ENCODE measurements around the gene NELFE.
A peak's percentile ranks its signal among the peaks of the same experiment; 100 is the strongest.
"Not testable (repeated sequence)": the region's sequence is repeated elsewhere in the genome, so short reads cannot be mapped to it uniquely, and the experiment has no call there.

NELFE gene, protein sequence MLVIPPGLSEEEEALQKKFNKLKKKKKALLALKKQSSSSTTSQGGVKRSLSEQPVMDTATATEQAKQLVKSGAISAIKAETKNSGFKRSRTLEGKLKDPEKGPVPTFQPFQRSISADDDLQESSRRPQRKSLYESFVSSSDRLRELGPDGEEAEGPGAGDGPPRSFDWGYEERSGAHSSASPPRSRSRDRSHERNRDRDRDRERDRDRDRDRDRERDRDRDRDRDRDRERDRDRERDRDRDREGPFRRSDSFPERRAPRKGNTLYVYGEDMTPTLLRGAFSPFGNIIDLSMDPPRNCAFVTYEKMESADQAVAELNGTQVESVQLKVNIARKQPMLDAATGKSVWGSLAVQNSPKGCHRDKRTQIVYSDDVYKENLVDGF

DNA sequence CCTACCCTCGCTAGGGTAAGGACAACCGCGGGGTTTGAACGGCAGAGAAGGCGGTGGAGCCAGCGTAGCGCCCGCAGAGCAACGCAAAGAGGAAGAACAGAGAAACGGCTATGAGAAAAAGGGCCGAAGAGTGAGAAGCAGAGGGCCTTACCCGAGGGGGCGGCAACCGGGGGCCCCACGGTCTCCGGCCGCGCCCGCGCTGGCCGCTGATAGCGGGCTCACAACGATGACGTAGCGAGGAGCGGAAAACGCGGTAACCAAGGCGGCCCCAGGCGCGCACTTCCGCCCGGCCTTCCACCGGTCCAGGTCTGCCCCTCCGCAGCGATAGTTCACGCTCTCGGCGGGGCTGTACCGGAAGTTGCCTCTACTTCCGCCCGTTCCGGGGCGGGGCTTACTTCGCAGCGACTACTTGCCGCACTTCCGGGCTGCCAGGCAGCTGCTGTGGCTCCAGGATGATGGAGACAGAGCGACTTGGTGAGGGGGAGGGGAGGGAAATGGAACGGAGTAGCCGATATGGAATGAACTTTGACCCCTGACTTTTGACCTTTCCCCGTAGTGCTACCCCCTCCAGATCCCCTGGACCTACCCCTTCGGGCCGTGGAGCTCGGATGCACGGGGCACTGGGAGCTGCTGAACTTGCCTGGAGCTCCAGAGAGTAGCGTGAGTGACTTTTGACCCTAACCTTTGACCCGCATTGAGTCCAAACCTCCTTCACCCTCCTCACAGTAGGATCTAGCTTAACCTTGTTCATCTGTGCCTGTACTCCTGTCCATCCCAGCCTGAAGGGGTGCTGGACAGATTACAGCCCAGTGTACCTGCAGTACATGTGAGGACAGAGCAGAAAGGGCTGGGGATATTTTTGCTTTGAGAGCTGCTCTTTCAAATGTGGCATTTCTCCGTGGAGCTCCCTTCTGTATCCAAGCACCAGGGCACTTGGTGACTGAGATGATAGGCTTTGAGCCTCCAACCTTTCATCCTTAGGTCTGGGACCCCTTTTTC lies at the start of gene NELFE, which contains the start of gene SKIC2:
TSS of gene NELFE (minus strand) at position 231 of the 999 bp plus-strand sequence. CDS start 525 bp downstream, outside the sequence.
TSS of gene SKIC2 (plus strand) at position 435 of the 999 bp plus-strand sequence. CDS start at position 453, 18 bp downstream.
- FAIRE-seq: peak; percentile 86
- DNase-seq (ENCODE audit: insufficient read length, low spot score): peak; percentile 99

DNA sequence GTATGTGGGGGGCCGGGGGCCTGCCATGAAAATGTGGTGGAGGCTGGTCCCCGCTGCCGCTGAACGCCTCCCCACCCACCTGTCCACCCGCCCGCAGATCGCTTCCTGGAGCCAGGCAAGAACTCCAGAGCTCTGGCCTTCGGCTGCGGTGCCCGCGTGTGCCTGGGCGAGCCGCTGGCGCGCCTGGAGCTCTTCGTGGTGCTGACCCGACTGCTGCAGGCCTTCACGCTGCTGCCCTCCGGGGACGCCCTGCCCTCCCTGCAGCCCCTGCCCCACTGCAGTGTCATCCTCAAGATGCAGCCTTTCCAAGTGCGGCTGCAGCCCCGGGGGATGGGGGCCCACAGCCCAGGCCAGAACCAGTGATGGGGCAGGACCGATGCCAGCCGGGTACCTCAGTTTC lies 49.3 kb upstream of the NELFE start:
- not testable (repeated sequence) for FAIRE-seq; DNase-seq (ENCODE audit: insufficient read length, low spot score)

DNA sequence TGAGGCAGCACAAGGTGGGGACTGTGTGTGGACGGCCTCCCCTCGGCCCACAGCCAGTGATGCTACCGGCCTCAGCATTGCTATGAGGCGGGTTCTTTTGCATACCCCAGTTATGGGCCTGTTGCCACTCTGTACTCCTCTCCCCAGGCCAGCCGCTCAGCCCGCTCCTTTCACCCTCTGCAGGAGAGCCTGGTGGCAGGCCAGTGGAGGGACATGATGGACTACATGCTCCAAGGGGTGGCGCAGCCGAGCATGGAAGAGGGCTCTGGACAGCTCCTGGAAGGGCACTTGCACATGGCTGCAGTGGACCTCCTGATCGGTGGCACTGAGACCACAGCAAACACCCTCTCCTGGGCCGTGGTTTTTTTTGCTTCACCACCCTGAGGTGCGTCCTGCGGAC lies 48.3 kb upstream of the NELFE start:
- not testable (repeated sequence) for DNase-seq (ENCODE audit: insufficient read length, low spot score); FAIRE-seq

DNA sequence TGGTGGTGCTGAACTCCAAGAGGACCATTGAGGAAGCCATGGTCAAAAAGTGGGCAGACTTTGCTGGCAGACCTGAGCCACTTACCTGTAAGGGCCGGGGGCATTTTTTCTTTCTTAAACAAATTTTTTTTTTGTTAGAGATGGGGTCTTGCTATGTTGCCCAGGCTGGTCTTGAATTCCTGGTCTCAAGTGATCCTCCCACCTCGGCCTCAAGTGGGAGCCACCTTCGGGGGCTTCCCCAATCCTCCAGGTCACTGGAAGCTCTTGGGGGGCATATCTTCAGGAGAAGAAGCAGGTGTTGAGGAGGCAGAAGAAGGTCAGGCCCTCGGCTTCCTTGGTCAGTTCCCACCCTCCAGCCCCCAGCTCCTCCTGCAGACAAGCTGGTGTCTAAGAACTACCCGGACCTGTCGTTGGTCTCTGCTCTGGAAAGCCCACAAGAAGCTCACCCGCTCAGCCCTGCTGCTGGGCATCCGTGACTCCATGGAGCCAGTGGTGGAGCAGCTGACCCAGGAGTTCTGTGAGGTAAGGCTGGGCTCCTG lies 47.3 kb upstream of the NELFE start:
- DNase-seq (ENCODE audit: insufficient read length, low spot score); FAIRE-seq: not testable (repeated sequence)

DNA sequence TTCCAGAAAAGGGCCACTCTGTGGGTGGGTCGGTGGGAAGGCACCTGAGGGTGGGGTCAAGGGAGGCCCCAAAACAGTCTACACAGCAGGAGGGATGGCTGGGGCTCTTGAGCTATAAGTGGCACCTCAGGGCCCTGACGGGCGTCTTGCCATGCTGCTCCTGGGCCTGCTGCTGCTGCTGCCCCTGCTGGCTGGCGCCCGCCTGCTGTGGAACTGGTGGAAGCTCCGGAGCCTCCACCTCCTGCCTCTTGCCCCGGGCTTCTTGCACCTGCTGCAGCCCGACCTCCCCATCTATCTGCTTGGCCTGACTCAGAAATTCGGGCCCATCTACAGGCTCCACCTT lies 46.7 kb upstream of the NELFE start:
- DNase-seq (ENCODE audit: insufficient read length, low spot score); FAIRE-seq: not testable (repeated sequence)

DNA sequence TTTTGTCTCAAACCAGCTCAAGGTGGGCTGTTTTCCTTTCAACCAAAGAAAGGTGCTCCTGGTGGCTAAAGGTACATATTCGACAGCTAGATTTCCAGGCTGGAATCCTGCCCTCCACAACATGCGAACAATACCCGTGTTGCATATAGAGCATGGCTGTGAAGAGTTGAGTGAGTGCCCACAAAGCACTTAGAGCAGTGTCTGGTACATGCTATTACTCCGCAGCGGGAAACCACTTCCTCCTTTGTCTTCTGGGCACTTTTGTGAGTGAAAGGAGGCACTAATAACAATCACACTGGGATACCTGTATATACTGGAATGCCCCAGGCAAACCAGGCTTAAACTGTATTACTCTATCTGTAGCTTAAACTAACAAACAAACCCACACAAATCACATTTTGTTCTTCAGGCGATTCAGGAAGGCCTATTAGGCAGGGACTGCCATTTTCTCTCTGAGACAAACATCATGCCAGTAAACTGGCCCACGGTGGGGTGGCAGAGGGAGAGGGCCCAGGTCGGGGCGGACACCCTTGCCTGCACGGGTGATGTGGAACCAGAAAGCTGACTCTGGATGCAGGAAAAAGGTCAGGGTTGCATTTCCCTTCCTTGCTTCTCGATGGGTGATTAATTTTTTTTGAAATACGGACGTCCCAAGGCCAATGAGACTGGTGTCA lies 46.2 kb upstream of the NELFE start:
- not testable (repeated sequence) for FAIRE-seq; DNase-seq (ENCODE audit: insufficient read length, low spot score)

DNA sequence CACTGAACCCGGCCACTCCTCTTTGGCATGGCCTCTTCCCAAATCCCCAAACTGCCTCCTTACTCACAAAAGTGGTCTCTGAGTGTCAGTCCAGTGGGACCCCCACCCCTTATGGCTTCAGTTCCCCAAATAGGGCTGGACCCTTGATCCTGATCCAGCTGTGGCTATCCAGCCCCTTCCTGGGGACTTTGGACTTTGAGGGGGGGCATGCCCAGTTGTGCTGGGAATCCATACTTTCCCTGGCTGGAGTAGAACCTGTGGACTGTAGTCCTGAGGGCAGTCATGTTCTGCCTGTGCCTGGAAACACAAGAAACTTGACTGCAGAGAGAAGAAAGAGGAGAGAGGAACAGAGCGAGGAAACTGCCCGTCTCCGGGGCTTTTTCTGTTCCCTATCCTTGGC lies 45.6 kb upstream of the NELFE start:
- not testable (repeated sequence) for DNase-seq (ENCODE audit: insufficient read length, low spot score); FAIRE-seq

DNA sequence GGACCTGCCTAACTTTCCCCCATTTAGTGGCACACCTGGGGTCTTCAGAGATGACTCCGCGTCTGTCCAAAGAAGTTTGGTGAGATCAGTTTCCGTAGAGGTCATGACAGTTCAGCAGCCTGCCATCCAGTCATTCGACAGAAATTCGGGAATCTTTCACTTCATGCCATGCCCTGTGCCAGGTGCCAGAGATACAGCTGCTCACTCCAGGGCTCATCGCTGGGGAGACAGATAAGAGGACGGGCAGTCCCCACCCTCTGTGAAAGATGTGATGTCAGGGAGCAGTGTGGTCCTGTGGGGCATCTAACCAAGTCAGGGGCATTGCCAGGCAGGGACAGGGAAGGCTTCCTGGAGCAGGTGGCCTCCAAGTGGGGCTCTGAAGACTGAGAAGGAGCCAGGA lies 44.5 kb upstream of the NELFE start:
- FAIRE-seq; DNase-seq (ENCODE audit: insufficient read length, low spot score): not testable (repeated sequence)

DNA sequence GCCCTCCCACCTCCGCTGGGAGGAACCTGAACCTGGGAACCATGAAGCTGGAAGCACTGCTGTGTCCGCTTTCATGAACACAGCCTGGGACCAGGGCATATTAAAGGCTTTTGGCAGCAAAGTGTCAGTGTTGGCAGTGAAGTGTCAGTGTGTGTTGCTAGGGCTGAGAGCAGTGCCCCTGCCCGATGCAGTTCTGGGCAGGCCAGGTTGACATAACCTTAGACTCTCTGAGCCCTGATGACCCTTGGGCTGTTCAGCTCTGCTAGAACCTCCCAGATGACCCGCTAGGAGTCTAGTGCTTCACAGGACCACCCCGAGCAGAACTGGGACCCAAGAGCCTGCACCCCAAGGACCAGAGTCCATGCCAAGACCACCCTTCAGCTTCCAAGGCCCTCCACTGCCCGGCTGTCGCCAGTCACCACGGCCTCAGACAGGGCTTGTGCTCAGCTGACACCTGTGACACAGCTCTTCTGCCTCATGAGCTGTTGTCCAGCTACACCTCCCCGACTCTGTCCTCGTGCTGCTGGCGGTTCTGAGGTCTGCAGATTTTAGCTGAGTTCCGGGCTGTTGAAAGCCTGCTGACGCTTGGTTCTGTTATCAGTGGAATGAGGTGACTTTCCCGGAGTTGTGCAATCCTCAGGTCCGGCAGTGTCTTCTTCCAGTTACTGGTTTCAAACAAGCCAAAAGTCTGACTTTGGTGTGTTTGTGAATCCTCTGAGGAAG lies 43.9 kb upstream of the NELFE start:
- not testable (repeated sequence) for DNase-seq (ENCODE audit: insufficient read length, low spot score); FAIRE-seq

DNA sequence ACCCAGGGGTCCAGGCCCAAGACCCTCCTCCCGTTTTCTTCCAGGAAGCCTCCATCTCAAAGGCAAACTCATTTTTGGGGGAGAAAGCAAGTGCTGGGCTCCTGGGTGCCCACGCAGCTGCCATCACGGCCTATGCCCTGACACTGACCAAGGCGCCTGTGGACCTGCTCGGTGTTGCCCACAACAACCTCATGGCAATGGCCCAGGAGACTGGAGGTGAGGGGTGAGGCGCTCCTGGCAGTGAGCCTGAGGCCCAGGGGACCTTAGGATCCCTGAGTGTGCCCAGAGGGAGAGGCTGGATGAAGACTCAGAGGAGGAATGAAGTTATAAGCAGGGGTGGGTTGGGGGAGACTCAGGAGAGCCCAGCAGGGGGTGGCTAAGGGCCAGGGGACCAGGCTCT lies 37.6 kb upstream of the NELFE start:
- DNase-seq (ENCODE audit: insufficient read length, low spot score); FAIRE-seq: not testable (repeated sequence)

DNA sequence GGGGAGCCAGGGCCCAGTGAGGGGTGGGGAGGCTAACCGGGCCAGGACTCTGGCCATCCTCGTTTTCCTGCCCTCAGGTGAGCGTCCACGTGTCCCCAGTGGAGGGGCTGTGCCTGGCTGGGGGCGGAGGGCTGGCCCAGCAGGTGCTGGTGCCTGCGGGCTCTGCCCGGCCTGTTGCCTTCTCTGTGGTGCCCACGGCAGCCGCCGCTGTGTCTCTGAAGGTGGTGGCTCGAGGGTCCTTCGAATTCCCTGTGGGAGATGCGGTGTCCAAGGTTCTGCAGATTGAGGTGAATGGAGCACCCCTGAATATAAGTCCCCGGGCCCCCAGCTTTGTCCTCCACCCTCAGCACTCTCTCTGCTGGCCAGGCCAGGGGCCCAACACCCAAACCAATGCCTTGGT lies 35.6 kb upstream of the NELFE start:
- not testable (repeated sequence) for DNase-seq (ENCODE audit: insufficient read length, low spot score); FAIRE-seq

DNA sequence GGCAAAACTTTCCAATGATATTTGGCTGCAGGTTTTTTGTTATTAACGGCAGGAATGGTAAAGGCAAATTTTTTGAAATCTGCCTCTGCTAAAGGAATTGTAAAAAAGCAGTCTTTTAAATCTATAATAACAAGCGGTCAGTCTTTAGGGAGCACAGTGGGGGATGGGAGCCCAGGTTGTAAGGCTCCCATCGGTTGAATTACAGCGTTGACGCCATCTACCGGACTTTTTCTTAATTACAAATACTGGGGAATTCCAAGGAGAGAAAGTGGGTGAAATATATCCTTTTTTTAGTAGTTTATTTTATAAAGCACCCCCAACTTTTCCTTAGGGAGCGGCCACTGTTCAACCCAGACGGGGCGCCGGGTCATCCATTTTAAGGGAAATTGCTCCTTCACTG lies 30.6 kb upstream of the NELFE start:
- not testable (repeated sequence) for FAIRE-seq

DNA sequence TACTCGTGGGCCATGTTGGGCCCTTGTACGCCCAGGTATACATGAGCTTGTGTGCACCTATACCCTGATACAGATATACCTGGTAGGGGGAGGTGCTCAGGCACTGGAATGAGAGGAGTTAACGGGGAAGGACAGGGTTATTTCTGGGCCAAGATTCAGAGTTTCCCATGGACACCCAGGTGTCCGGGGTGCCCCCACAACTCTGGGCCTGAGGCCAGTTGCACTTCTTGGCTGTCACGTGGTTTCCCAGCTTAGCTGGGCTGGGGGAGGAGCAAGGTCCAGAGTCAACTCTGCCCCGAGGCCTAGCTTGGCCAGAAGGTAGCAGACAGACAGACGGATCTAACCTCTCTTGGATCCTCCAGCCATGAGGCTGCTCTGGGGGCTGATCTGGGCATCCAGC lies 23.0 kb upstream of the NELFE start, which contains the start of gene C4A:
TSS of gene C4A (plus strand) at position 314 of the 400 bp plus-strand sequence. CDS start at position 365, 51 bp downstream.
- not testable (repeated sequence) for DNase-seq (ENCODE audit: insufficient read length, low spot score); FAIRE-seq

More for the DNA sequence above, 30.6 kb upstream of the NELFE start:
- DNase-seq (ENCODE audit: insufficient read length, low spot score): not testable (repeated sequence)

DNA sequence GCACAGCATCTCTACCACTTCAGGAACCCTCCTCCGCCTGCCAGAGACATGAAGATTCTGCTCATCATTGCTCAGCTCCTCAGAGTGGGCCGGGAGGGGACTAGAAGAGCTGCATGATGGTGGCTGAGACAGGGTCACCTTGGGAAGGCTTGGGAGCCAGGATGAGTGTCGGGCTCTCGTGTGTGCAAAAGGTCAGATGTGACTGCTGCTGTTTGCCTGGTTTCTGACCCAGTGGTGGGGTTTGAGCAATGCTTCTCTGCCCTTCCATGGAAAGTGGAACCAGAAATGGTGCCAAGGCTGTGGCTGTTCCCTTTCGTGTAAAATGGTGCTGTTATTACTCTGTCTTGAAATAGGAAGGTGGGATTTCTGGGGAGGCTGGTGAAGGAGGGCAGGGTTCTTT lies 22.2 kb upstream of the NELFE start:
- not testable (repeated sequence) for FAIRE-seq; DNase-seq (ENCODE audit: insufficient read length, low spot score)

DNA sequence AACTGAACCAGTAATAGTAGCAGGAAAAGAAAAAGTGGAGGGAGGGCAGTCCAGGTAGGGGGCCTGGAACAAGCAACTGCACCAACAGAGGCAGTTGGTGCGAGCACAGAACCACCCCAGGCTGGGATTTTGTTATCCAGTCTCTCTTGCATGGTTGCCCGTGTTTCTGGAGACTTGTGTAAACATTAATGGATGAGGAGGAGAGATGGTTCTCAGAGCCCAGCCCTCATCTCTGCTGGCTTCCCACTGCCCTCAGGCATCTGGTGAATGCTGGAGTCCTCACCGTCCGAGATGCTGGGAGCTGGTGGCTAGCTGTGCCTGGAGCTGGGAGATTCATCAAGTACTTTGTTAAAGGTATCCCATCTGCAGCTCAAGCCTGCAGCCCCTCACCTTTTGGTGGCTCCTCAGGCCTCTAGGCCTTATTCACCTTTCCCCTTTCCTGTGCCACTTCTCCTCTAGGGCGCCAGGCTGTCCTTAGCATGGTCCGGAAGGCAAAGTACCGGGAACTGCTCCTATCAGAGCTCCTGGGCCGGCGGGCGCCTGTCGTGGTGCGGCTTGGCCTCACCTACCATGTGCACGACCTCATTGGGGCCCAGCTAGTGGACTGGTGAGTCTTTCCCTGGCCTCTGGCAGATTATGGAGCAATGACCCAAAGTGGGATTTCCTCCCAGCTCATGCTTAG lies 21.6 kb upstream of the NELFE start:
- not testable (repeated sequence) for DNase-seq (ENCODE audit: insufficient read length, low spot score); FAIRE-seq

DNA sequence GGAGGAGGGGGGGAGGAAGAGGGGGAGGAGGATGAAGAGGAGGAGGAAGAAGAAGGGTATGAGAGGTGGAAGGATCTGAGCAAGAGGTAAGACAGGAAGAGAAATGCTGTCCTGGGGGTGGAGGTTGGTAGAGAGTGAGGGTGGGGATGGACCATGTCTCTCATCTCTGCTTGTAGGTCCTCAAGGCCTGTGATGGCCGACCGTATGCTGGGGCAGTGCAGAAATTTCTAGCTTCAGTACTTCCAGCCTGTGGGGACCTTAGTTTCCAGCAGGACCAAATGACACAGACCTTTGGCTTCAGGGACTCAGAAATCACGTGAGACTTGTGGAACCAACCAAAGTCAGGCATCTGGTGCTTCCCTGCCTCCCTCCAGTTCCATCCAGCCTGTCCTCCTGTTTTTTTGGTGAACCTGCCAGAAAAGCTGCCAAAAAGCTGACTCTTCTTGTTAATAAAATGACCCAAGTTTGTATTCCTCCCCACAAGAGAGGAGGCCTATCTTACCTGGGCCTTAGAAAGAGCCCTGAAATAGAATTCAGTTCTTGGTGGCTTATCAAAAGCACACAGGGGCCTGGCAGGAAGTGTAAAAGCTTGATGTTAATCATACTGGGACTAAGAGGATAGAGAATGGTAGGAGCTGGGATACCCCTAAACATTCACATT lies 20.6 kb upstream of the NELFE start:
- DNase-seq (ENCODE audit: insufficient read length, low spot score) (no peak), FAIRE-seq (no peak)

DNA sequence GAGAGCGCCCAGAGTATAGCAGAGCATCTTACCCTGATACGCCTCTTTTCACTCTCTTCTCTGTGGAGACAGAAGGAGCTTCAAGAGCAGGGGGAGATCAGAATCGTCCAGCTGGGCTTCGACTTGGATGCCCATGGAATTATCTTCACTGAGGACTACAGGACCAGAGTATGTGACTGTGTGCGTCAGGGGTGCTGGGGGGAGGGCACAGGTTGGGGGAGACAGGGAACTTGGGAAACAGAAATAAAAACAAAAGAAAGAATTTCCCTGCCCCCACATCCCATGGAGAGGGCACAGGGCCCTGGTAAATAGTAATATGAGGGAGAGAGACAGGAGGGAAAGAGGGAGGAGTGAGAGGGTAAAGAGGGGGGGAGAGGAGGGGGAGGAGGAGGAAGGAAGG lies 20.1 kb upstream of the NELFE start:
- DNase-seq (ENCODE audit: insufficient read length, low spot score): no peak
- FAIRE-seq: no peak

DNA sequence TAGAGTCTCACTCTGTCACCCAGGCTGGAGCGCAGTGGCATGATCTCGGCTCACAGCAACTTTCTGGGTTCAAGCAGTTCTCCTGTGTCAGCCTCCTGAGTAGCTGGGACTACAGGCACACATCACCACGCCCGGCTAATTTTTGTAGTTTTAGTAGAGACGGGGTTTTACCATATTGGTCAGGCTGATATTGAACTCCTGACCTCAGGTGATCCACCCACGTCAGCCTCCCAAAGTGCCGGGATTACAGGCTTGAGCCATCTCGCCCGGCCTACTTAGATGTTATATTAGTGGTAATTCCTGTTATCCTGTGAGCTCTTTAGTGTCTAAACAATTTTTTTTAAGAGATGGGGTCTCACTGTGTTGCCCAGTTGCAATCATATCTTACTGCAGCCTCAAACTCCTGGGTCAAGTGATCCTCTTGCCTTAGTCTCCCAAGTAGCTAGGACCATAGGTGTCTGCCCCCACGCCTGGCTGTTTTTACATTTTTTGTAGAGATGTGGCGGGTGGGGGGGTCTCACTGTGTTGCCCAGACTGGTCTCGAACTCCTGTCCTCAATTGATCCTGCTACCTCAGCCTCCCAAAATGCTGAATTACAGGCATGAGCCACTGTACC lies 19.2 kb upstream of the NELFE start:
- no peak for FAIRE-seq
- DNase-seq (ENCODE audit: insufficient read length, low spot score): no peak
